ENCODE measurements around the gene PPP1R12B. TPM values are rescaled to one million over a fixed set of nuclear protein-coding genes. Genes with fewer than 3 reads are reported as not detected.
"Not testable (repeated sequence)": the region's sequence is repeated elsewhere in the genome, so short reads cannot be mapped to it uniquely, and the experiment has no call there.

PPP1R12B gene
- total RNA-seq, 1 donor from 2014 or later = 61.6 TPM

DNA sequence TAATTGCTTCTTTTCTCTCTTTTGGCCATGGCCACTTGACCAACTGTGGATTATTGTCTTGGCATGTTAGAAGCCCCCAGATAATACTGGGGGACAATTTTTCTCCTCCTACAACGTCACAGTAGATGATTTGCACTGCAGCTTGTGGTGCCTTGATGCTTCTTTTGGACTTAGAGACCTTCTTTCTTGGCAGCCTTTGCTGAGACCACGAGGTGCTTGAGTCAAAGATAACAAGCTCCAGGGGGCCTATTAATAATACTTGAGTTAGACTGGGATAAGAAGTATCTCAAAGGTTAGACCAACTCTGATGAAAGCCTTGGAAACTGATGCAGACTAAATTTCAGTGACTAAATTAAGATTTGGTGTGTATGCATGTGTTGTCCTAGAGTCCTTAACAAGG, 3.2 kb downstream of the PPP1R12B start:
- Mint-ChIP-seq H3K36me3 (no peaks in the 10 kb centered on the region), H3K27ac (no peak overlapping the region), H3K4me3 (no peak overlapping the region), H3K27me3 (ENCODE audit: low read depth) (no peaks in the 10 kb centered on the region), H3K4me1 (peaks cover 20% of the 10 kb centered on the region), H3K9me3 (no peaks in the 10 kb centered on the region)
- DNase-seq (ENCODE audit: low spot score in 2 of 2, unreplicated experiment in 2 of 2) = no peak
- TF ChIP-seq, protein P1, sequence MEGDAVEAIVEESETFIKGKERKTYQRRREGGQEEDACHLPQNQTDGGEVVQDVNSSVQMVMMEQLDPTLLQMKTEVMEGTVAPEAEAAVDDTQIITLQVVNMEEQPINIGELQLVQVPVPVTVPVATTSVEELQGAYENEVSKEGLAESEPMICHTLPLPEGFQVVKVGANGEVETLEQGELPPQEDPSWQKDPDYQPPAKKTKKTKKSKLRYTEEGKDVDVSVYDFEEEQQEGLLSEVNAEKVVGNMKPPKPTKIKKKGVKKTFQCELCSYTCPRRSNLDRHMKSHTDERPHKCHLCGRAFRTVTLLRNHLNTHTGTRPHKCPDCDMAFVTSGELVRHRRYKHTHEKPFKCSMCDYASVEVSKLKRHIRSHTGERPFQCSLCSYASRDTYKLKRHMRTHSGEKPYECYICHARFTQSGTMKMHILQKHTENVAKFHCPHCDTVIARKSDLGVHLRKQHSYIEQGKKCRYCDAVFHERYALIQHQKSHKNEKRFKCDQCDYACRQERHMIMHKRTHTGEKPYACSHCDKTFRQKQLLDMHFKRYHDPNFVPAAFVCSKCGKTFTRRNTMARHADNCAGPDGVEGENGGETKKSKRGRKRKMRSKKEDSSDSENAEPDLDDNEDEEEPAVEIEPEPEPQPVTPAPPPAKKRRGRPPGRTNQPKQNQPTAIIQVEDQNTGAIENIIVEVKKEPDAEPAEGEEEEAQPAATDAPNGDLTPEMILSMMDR (IDR thresholded peaks at IDR 0.05; ENCODE audit: unreplicated experiment) = no peak

DNA sequence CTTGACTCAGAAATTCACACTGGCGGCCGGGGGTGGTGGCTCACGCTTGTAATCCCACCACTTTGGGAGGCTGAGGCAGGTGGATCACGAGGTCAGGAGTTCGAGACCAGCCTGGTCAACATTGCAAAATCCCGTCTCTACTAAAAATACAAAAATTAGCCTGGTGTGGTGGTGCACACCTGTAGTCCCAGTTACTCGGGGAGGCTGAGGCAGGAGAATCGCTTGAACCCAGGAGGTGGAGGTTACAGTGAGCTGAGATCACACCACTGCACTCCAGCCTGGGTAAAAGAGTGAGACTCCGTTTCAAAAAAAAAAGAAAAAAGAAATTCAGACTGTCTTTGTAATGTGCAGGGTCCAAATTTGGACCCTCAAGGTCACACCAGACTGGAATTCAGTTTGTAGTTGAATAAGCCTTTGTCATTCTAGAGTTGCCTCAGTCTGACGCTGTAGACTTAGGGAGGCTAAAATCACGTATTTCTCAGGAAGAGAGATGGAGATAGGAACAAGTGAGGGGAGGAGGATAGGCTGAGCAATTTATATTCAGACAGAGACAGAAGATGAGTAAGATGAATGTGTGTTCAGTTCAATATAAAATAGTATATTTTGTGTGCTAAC, 4.2 kb downstream of the PPP1R12B start:
- H3K4me1 Mint-ChIP-seq = peaks cover 20% of the 10 kb centered on the region
- H3K4me3 Mint-ChIP-seq; H3K27ac Mint-ChIP-seq; H3K9me3 Mint-ChIP-seq; H3K27me3 Mint-ChIP-seq (ENCODE audit: low read depth); DNase-seq (ENCODE audit: low spot score in 2 of 2, unreplicated experiment in 2 of 2); H3K36me3 Mint-ChIP-seq: not testable (repeated sequence)

- H3K27me3 Mint-ChIP-seq (ENCODE audit: low read depth) = no peaks in the 10 kb centered on the region
- H3K4me1 Mint-ChIP-seq = peaks cover 7% of the 10 kb centered on the region
- no peaks in the 10 kb centered on the region for H3K36me3 Mint-ChIP-seq
- TF ChIP-seq, protein P1 (IDR thresholded peaks at IDR 0.05; ENCODE audit: unreplicated experiment) = no peak
- H3K27ac Mint-ChIP-seq = no peak overlapping the region
- H3K4me3 Mint-ChIP-seq = no peak overlapping the region
- no peaks in the 10 kb centered on the region for H3K9me3 Mint-ChIP-seq
- DNase-seq (ENCODE audit: low spot score in 2 of 2, unreplicated experiment in 2 of 2) = no peak
Observed at GRCh38 chr1:202355944-202356553, 7.5 kb downstream of the PPP1R12B start.

DNA sequence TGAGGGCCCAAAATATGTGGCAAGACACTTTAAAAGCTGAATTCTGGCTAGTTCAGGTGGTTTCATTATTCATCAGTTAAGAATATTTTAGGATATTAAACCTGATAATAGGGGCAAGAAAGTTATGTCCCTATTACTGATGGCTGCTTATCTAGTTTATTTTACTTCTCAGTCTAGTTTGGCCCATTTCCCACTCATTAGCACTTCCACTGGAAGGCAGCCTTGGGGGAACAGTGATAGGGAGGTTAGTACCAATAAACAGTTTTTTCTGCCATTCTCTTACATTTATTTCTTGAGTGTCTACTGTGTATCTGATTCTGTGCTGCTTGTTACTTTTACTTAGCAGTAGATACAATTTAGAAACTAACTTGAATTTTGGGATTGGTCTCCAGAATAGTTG, 9.0 kb downstream of the PPP1R12B start:
- TF ChIP-seq, protein P1 (IDR thresholded peaks at IDR 0.05; ENCODE audit: unreplicated experiment) = no peak
- H3K4me3 Mint-ChIP-seq = no peak overlapping the region
- no peak for DNase-seq (ENCODE audit: low spot score in 2 of 2, unreplicated experiment in 2 of 2)

DNA sequence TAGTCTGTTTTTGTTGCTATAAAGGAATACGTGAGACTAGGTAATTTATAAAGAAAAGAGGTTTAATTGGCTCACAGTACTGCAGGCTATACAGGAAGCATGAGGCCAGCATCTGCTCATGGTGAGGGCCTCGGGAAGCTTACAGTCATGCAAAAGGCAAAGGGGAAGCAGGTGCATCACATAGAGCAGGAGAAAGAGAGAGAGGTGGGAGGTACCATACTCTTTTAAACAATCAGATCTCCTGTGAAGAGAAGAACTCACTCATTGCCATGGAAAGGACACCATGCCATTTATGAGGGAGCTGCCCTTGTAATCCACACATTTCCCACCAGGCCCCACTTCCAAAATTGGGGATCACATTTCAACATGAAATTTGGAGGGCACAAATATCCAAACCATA, 12.7 kb downstream of the PPP1R12B start:
- no peak for DNase-seq (ENCODE audit: low spot score in 2 of 2, unreplicated experiment in 2 of 2)
- Mint-ChIP-seq H3K27ac (no peak overlapping the region), H3K9me3 (no peaks in the 10 kb centered on the region), H3K4me1 (peaks cover 4% of the 10 kb centered on the region), H3K36me3 (no peaks in the 10 kb centered on the region), H3K4me3 (no peak overlapping the region), H3K27me3 (ENCODE audit: low read depth) (no peaks in the 10 kb centered on the region)
- TF ChIP-seq, protein P1 (IDR thresholded peaks at IDR 0.05; ENCODE audit: unreplicated experiment) = no peak

More for the DNA sequence above, 9.0 kb downstream of the PPP1R12B start:
- Mint-ChIP-seq H3K27me3 (ENCODE audit: low read depth) (no peaks in the 10 kb centered on the region), H3K36me3 (no peaks in the 10 kb centered on the region), H3K9me3 (no peaks in the 10 kb centered on the region), H3K4me1 (peaks cover 7% of the 10 kb centered on the region), H3K27ac (peak overlapping the region; percentile 50)

DNA sequence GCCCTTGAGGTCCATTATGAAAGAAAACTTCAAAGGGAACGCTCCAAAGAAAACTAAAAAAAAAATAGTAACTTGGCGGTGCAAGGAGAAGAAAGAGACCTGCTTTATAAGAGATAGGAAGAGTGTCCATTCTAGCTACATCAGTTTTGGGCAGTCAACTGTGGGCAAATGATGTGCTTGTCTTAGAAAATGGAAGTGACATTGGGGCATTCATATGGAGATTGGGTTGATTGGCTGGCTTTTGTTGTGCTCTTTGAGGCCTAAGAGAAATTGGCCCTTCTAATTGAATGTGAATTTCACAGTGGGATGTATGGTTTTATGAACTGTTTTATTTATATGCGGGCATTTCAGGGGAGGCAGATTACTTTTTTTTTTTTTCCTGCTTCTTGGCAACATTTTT, 13.2 kb downstream of the PPP1R12B start:
- H3K4me3 Mint-ChIP-seq = no peak overlapping the region
- H3K27me3 Mint-ChIP-seq (ENCODE audit: low read depth) = no peaks in the 10 kb centered on the region
- H3K27ac Mint-ChIP-seq = no peak overlapping the region
- DNase-seq (ENCODE audit: low spot score in 2 of 2, unreplicated experiment in 2 of 2) = no peak
- peaks cover 1% of the 10 kb centered on the region for H3K4me1 Mint-ChIP-seq
- TF ChIP-seq, protein P1 (IDR thresholded peaks at IDR 0.05; ENCODE audit: unreplicated experiment) = no peak
- no peaks in the 10 kb centered on the region for H3K36me3 Mint-ChIP-seq
- no peaks in the 10 kb centered on the region for H3K9me3 Mint-ChIP-seq

Data from mesothelial cell of epicardium (in vitro differentiated cells).